H1 (cell line): ENCODE measurements around the gene CYB561. TPM values are rescaled to one million over a fixed set of nuclear protein-coding genes. Genes with fewer than 3 reads are reported as not detected.

Experiments used
- CTCF ChIA-PET: fragments of 300-600 bp; sonication (Branson Sonifier 250); formaldehyde crosslinking; loops from one replicate; lab custom pipeline; 2021; ENCODE audit not compliant: partially characterized antibody; lab: Charles Lee
- POLR2A ChIA-PET: fragments of 300-600 bp; sonication (Branson Sonifier 250); formaldehyde crosslinking; loops from one replicate; lab custom pipeline; 2021; ENCODE audit warnings: inconsistent platforms; ENCODE audit not compliant: partially characterized antibody; lab: Charles Lee
- DNase-seq, 2 experiments: peaks; one replicate each; pipeline versions ENCODE4 v3.0.0 to v3.0.0-alpha.2; 2010 to 2022; ENCODE audit warnings: low spot score in 2 of 2, low read depth in 1 of 2, mixed read lengths in 1 of 2
- FAIRE-seq: peaks from 2 replicates; lab custom pipeline; 2011; peaks lifted over from hg19 to GRCh38; lab: Jason Lieb, UNC
- H2AFZ ChIP-seq: 2 replicates; pipeline ENCODE4 v1.8.1; 2012; ENCODE audit warnings: low read length, inconsistent platforms
- H2AK5ac ChIP-seq: 2 replicates; pipeline ENCODE4 v1.6.1; 2013; ENCODE audit warnings: low read depth, low read length
- H2BK120ac ChIP-seq: replicated peaks from 2 replicates; pipeline ENCODE3; 2013; ENCODE audit warnings: low read depth, low read length, inconsistent platforms
- H2BK12ac ChIP-seq: 2 replicates; pipeline ENCODE4 v1.6.1; 2013; ENCODE audit warnings: low read depth, low read length
- H2BK15ac ChIP-seq: 2 replicates; pipeline ENCODE4 v1.6.1; 2013; ENCODE audit warnings: low read length
- H2BK20ac ChIP-seq: 2 replicates; pipeline ENCODE4 v1.6.1; 2013; ENCODE audit warnings: low read length
- H2BK5ac ChIP-seq: 2 replicates; pipeline ENCODE4 v1.6.1; 2013; ENCODE audit warnings: low read depth, low read length
- H3K14ac ChIP-seq: 2 replicates; pipeline ENCODE4 v1.6.1; 2013; ENCODE audit warnings: inconsistent platforms; ENCODE audit not compliant: insufficient read length
- H3K18ac ChIP-seq: 2 replicates; pipeline ENCODE4 v1.6.1; 2013; ENCODE audit warnings: low read length; ENCODE audit errors: extremely low read depth
- H3K23ac ChIP-seq: 2 replicates; pipeline ENCODE4 v1.6.1; 2013; ENCODE audit warnings: inconsistent platforms; ENCODE audit not compliant: insufficient read length
- H3K23me2 ChIP-seq: 2 replicates; pipeline ENCODE4 v1.6.1; 2013; ENCODE audit warnings: low read depth, low read length
- H3K27ac ChIP-seq: 2 replicates; pipeline ENCODE4 v1.6.1; 2011; ENCODE audit warnings: low read depth, low read length, inconsistent platforms
- H3K27me3 ChIP-seq, 4 experiments: replicated peaks in 1 of 4; 1 replicate in 1 of 4; 2 replicates in 3 of 4; pipeline versions ENCODE4 v1.6.1 to v1.8.1; 2011 to 2013; ENCODE audit warnings: low read length in 3 of 4, mild to moderate bottlenecking in 3 of 4, inconsistent platforms in 2 of 4, mixed read lengths in 2 of 4, moderate library complexity in 1 of 4; ENCODE audit not compliant: control insufficient read depth in 3 of 4, insufficient read depth in 3 of 4; ENCODE audit errors: extremely low read depth in 1 of 4
- H3K36me3 ChIP-seq, 4 experiments: 2 replicates each; pipeline versions ENCODE4 v1.6.1 to v1.8.1; 2011 to 2013; ENCODE audit warnings: mild to moderate bottlenecking in 4 of 4, low read length in 3 of 4, moderate library complexity in 2 of 4, control low read depth in 1 of 4, inconsistent platforms in 1 of 4; ENCODE audit not compliant: insufficient read depth in 4 of 4, control insufficient read depth in 2 of 4
- H3K4ac ChIP-seq: replicated peaks from 2 replicates; pipeline ENCODE3; 2013; ENCODE audit warnings: low read length, low read depth, mixed read lengths, inconsistent platforms; ENCODE audit not compliant: insufficient read length
- H3K4me1 ChIP-seq, 4 experiments: replicated peaks in 1 of 4; 1 replicate in 1 of 4; 2 replicates in 3 of 4; pipeline versions ENCODE4 v1.6.1 to v1.8.1; 2011 to 2013; ENCODE audit warnings: low read length in 3 of 4, inconsistent platforms in 2 of 4, mixed read lengths in 1 of 4; ENCODE audit not compliant: insufficient read depth in 4 of 4, control insufficient read depth in 3 of 4
- H3K4me2 ChIP-seq, 2 experiments: 2 replicates each; pipeline versions ENCODE4 v1.6.1 to v1.8.1; 2011 to 2013; ENCODE audit warnings: low read depth in 2 of 2, low read length in 2 of 2, control low read depth in 1 of 2, inconsistent platforms in 1 of 2, mild to moderate bottlenecking in 1 of 2; ENCODE audit not compliant: insufficient read depth in 1 of 2
- H3K4me3 ChIP-seq, 4 experiments: fragments of 200-600, 300-600 bp in 1 of 4; sonication (generic), shearing (Covaris generic), sonication (Bioruptor Twin) in 1 of 4; 2 replicates each; pipeline versions ENCODE4 v1.5.1 to v1.8.1; 2011 to 2016; ENCODE audit warnings: low read length in 4 of 4, low read depth in 3 of 4, control low read depth in 2 of 4, inconsistent platforms in 2 of 4, mild to moderate bottlenecking in 2 of 4, mixed read lengths in 1 of 4, moderate library complexity in 1 of 4; ENCODE audit not compliant: insufficient read depth in 2 of 4; ENCODE audit errors: extremely low read depth in 1 of 4
- H3K56ac ChIP-seq: replicated peaks from 2 replicates; pipeline ENCODE3; 2013; ENCODE audit warnings: low read depth, mild to moderate bottlenecking, mixed read lengths, low read length, inconsistent platforms; ENCODE audit not compliant: insufficient read length
- H3K79me1 ChIP-seq: 2 replicates; pipeline ENCODE4 v1.6.1; 2013; ENCODE audit warnings: low read depth, low read length, control low read depth
- H3K79me2 ChIP-seq, 2 experiments: 2 replicates each; pipeline versions ENCODE4 v1.6.1 to v1.8.1; 2012 to 2013; ENCODE audit warnings: low read length in 2 of 2, mild to moderate bottlenecking in 2 of 2, inconsistent platforms in 1 of 2; ENCODE audit not compliant: insufficient read depth in 2 of 2, control insufficient read depth in 1 of 2
- H3K9ac ChIP-seq, 4 experiments: replicated peaks in 1 of 4; 1 replicate in 1 of 4; 2 replicates in 3 of 4; pipeline versions ENCODE4 v1.6.1 to v1.8.1; 2011 to 2013; ENCODE audit warnings: low read depth in 3 of 4, low read length in 3 of 4, control low read depth in 2 of 4, mild to moderate bottlenecking in 2 of 4, moderate library complexity in 2 of 4, inconsistent platforms in 1 of 4; ENCODE audit errors: extremely low read depth in 1 of 4
- H3K9me3 ChIP-seq, 2 experiments: 2 replicates each; pipeline versions ENCODE4 v1.6.1 to v1.8.1; 2012 to 2013; ENCODE audit warnings: mild to moderate bottlenecking in 2 of 2, moderate library complexity in 2 of 2, control low read depth in 1 of 2, inconsistent platforms in 1 of 2, low read depth in 1 of 2, low read length in 1 of 2, mixed read lengths in 1 of 2; ENCODE audit not compliant: insufficient read depth in 2 of 2
- H4K20me1 ChIP-seq, 2 experiments: replicated peaks in 1 of 2; 2 replicates each; pipeline versions ENCODE3 to v1.8.1; 2011 to 2013; ENCODE audit warnings: inconsistent platforms in 2 of 2, low read length in 2 of 2, mild to moderate bottlenecking in 1 of 2; ENCODE audit not compliant: insufficient read depth in 2 of 2, control insufficient read depth in 1 of 2
- H4K5ac ChIP-seq: 2 replicates; pipeline ENCODE4 v1.6.1; 2013; ENCODE audit warnings: low read length, low read depth, mixed read lengths, inconsistent platforms; ENCODE audit not compliant: insufficient read length
- H4K8ac ChIP-seq: 2 replicates; pipeline ENCODE4 v1.8.0; 2013; ENCODE audit warnings: mild to moderate bottlenecking, moderate library complexity, low read length, inconsistent platforms; ENCODE audit not compliant: insufficient read depth; ENCODE audit errors: extremely low read depth
- H4K91ac ChIP-seq: replicated peaks from 2 replicates; pipeline ENCODE3; 2013; ENCODE audit warnings: low read length, mixed read lengths, inconsistent platforms; ENCODE audit not compliant: insufficient read length
- CEBPB ChIP-seq: IDR thresholded peaks from 2 replicates; pipeline ENCODE4 v1.6.1; 2012; ENCODE audit warnings: low read depth, low read length
- CTBP2 ChIP-seq: IDR thresholded peaks from 2 replicates; pipeline ENCODE4 v1.7.0; 2011; ENCODE audit warnings: borderline replicate concordance, mild to moderate bottlenecking, moderate library complexity, mixed read lengths, low read length; ENCODE audit not compliant: insufficient read depth, insufficient read length
- EZH2 ChIP-seq: fragments of 200-600 bp; sonication (generic); IDR thresholded peaks from 2 replicates; pipeline ENCODE4 v1.7.1; 2012; ENCODE audit warnings: low read depth, mild to moderate bottlenecking, moderate library complexity, low read length, inconsistent platforms; ENCODE audit not compliant: severe bottlenecking
- JUN ChIP-seq: IDR thresholded peaks from 2 replicates; pipeline ENCODE4 v1.6.1; 2011; ENCODE audit warnings: low read depth, mild to moderate bottlenecking, improper control_type of control experiment, low read length
- JUND ChIP-seq: IDR thresholded peaks from 2 replicates; pipeline ENCODE4 v1.6.1; 2011; ENCODE audit warnings: mild to moderate bottlenecking, improper control_type of control experiment, low read length
- KDM5A ChIP-seq: fragments of 200-600 bp; IDR thresholded peaks from 2 replicates; pipeline ENCODE4 v1.7.1; 2012; ENCODE audit warnings: mild to moderate bottlenecking, low read length, inconsistent platforms, mixed read lengths
- PHF8 ChIP-seq: fragments of 200-600 bp; sonication (generic); conservative IDR thresholded peaks from 2 replicates; pipeline ENCODE4 v1.7.1; 2012; ENCODE audit warnings: low read depth, mild to moderate bottlenecking, inconsistent platforms, low read length, moderate library complexity
- RBBP5 ChIP-seq: IDR thresholded peaks from 2 replicates; pipeline ENCODE4 v1.7.1; 2012; ENCODE audit warnings: low read depth, mild to moderate bottlenecking, inconsistent platforms, low read length, moderate library complexity, borderline replicate concordance
- SIN3A ChIP-seq, 2 experiments: IDR thresholded peaks in 1 of 2; conservative IDR thresholded peaks in 1 of 2; 2 replicates each; pipeline ENCODE4 v1.6.1; 2011 to 2012; ENCODE audit warnings: low read length in 2 of 2, improper control_type of control experiment in 1 of 2, low read depth in 1 of 2, mild to moderate bottlenecking in 1 of 2
- SIX5 ChIP-seq: IDR thresholded peaks from 2 replicates; pipeline ENCODE4 v1.6.1; 2011; ENCODE audit warnings: mild to moderate bottlenecking, low read depth, low read length
- SUZ12 ChIP-seq: fragments of 200-600 bp; sonication (generic); IDR thresholded peaks from 2 replicates; pipeline ENCODE4 v1.6.1; 2012; ENCODE audit warnings: mild to moderate bottlenecking, inconsistent platforms, low read length, moderate library complexity, mixed read lengths
- TCF12 ChIP-seq: IDR thresholded peaks from 2 replicates; pipeline ENCODE4 v1.6.1; 2011; ENCODE audit warnings: low read depth, mild to moderate bottlenecking, low read length
- WGBS, 2 experiments: shearing (Covaris generic) in 1 of 2; methylation state at CpG; one replicate each; pipeline versions ENCODE4 v1.1.6 to v1.1.7; 2013 to 2015; ENCODE audit warnings: low lambda C conversion rate in 2 of 2, mixed read lengths in 2 of 2, inconsistent platforms in 1 of 2, low coverage in 1 of 2, missing lambda C conversion rate in 1 of 2; ENCODE audit not compliant: insufficient replicate concordance in 2 of 2, insufficient coverage in 1 of 2, insufficient read length in 1 of 2; ENCODE audit errors: extremely low coverage in 1 of 2, missing lambda C conversion rate in 1 of 2; 5-methylcytosine and 5-hydroxymethylcytosine counted together
- polyA plus RNA-seq, 7 experiments: library from polyadenylated mRNA; depleted of rRNA in 3 of 7; stranded (reverse) in 5 of 7; unstranded in 2 of 7; fragments of >200 nt in 5 of 7; fragments of 200-250 nt in 2 of 7; gene quantifications; 1 replicate in 5 of 7; 2 replicates in 1 of 7; 4 replicates in 1 of 7; pipeline versions ENCODE4 v1.2.1 to v1.2.3, GENCODE V29; 2011 to 2013; ENCODE audit warnings: missing spikeins in 2 of 7, mixed read lengths in 2 of 7
- total RNA-seq: library from RNA; stranded (reverse); fragmentation: NEBNext Ultra II Directional; extraction: Animal tissue kit (Norgen Biotek cat#: 25700); gene quantifications from 2 replicates; pipeline ENCODE4 v1.2.1, GENCODE V29; 2021

The CYB561 gene
- total and polyA plus RNA-seq, 2 of the 8 experiments (the other 6 are each of a cell fraction or from before 2014, with no cell fraction given), result 19.7 to 23.4 TPM

- H3K56ac ChIP-seq, result no peak overlapping the region
- no peak for FAIRE-seq
- H3K23ac ChIP-seq, result no peak overlapping the region
- no peak overlapping the region for H3K27ac ChIP-seq
- no peak overlapping the region for H2BK120ac ChIP-seq
- no peak overlapping the region for H4K5ac ChIP-seq
- H2AK5ac ChIP-seq, result no peak overlapping the region
- no peak overlapping the region for H3K4me3 ChIP-seq
- no peak overlapping the region for H4K91ac ChIP-seq
- H4K20me1 ChIP-seq, result no peaks in the 10 kb centered on the region
- H3K4ac ChIP-seq, result no peak overlapping the region
- no peaks in the 10 kb centered on the region for H3K23me2 ChIP-seq
- no peak overlapping the region for H2BK15ac ChIP-seq
- no peaks in the 10 kb centered on the region for H3K36me3 ChIP-seq
- H2BK20ac ChIP-seq, result no peak overlapping the region
- CTCF ChIA-PET, result interaction anchor here (0.6 to 29.0 kb wide), 15 partner anchors 10 to 760 kb away, joined by 3 to 758 read pairs (median 3); partner anchors contain the start of genes ACE and CYB561
- no peak overlapping the region for H2AFZ ChIP-seq
- no peaks in the 10 kb centered on the region for H3K79me2 ChIP-seq
- no peaks in the 10 kb centered on the region for H3K27me3 ChIP-seq
- H3K9me3 ChIP-seq, result no peaks in the 10 kb centered on the region
- no peak overlapping the region for H4K8ac ChIP-seq
- no peak overlapping the region for H3K14ac ChIP-seq
- H2BK5ac ChIP-seq, result no peak overlapping the region
- H2BK12ac ChIP-seq, result no peak overlapping the region
- DNase-seq, result no peak
- H3K18ac ChIP-seq, result no peak overlapping the region
- H3K4me1 ChIP-seq, result peaks cover 4 to 15% (median 9%) of the 10 kb centered on the region in 4 experiments
- no peak overlapping the region for H3K4me2 ChIP-seq
- no peaks in the 10 kb centered on the region; the same call in 1 of the 2 replicates for H3K79me1 ChIP-seq
- H3K9ac ChIP-seq, result no peak overlapping the region
- 88% methylated on average over 16 of the region's 16 CpGs; no CpG with 5 or more reads in 1 of the 2 experiments for WGBS, 2 experiments
- POLR2A ChIA-PET, result interaction anchor here (1.3 kb wide), 1 partner anchor 13 kb away, joined by 4 read pairs; no protein-coding TSS in a partner anchor
- no peak for TF ChIP-seq SIN3A (conservative IDR thresholded peaks at IDR 0.05 in 1 of 2, IDR thresholded peaks at IDR 0.05 in 1 of 2; ENCODE audit: low read depth in 1 of 2, low read length in 2 of 2)
- TF ChIP-seq PHF8, result no peak
- no peak for TF ChIP-seq JUN
- no peak for TF ChIP-seq JUND
- TF ChIP-seq EZH2, result no peak
- TF ChIP-seq CTBP2, result no peak
- no peak for TF ChIP-seq SIX5
- no peak for TF ChIP-seq CEBPB
- no peak for TF ChIP-seq KDM5A
- no peak for TF ChIP-seq TCF12
- TF ChIP-seq SUZ12, result no peak
- TF ChIP-seq RBBP5, result no peak
Measured at GRCh38 chr17:63431939-63432804, 13.9 kb downstream of the CYB561 start.
